Measurements from ENCODE around the gene NFU1.

DNA sequence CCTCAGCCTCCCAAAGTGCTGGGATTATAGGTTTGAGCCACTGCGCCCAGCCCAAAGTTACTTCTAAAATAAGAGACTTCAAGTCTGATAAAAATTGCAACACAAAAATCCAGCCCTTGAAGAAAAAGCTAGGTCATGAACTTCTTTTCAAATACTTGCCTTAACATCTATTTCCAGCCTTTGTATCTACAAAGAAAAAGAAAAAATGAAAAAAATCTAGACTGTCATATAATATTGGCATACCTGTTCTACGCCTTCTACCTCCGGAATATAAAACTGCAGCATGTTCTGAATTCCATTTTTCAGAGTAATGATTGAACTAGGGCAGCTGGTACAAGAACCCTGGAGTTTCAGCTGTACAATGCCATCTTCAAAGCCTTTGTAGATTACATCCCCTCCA lies 37.1 kb downstream of the NFU1 start:
- TF ChIP-seq, protein P1, sequence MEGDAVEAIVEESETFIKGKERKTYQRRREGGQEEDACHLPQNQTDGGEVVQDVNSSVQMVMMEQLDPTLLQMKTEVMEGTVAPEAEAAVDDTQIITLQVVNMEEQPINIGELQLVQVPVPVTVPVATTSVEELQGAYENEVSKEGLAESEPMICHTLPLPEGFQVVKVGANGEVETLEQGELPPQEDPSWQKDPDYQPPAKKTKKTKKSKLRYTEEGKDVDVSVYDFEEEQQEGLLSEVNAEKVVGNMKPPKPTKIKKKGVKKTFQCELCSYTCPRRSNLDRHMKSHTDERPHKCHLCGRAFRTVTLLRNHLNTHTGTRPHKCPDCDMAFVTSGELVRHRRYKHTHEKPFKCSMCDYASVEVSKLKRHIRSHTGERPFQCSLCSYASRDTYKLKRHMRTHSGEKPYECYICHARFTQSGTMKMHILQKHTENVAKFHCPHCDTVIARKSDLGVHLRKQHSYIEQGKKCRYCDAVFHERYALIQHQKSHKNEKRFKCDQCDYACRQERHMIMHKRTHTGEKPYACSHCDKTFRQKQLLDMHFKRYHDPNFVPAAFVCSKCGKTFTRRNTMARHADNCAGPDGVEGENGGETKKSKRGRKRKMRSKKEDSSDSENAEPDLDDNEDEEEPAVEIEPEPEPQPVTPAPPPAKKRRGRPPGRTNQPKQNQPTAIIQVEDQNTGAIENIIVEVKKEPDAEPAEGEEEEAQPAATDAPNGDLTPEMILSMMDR (conservative IDR thresholded peaks at IDR 0.05 in 1 of 2, IDR thresholded peaks at IDR 0.05 in 1 of 2; ENCODE audit: extremely low read depth in 1 of 2, insufficient read depth in 1 of 2, low read depth in 1 of 2, low read length in 2 of 2): no peak
- no peak for TF ChIP-seq EZH2 (IDR thresholded peaks at IDR 0.05; ENCODE audit: borderline replicate concordance, low read length)
